ENCODE results near the gene BEAN1. TPM values are rescaled to one million over a fixed set of nuclear protein-coding genes. Genes with fewer than 3 reads are reported as not detected.
A peak's percentile ranks its signal among the peaks of the same experiment; 100 is the strongest.

Gene BEAN1
- total RNA-seq, 4 donors from 2014 or later, result 0.47 to 1.0 (median 0.54) TPM; not detected in 1

- H3K36me3 ChIP-seq, result peaks cover 0 to 46% of the 10 kb centered on the region in 2 donors
- H3K9me3 ChIP-seq, result no peaks in the 10 kb centered on the region
- H3K27me3 ChIP-seq, result no peaks in the 10 kb centered on the region
- no peak for ATAC-seq
- no peak overlapping the region for H3K4me3 ChIP-seq
- WGBS, 2 donors (ENCODE audit: low coverage in 1 of 2), result 38 to 70% methylated on average over 9 to 12 of the region's 12 CpGs
- peak in 3 of 4 experiments; percentile 18 to 35 (median 24) for TF ChIP-seq CTCF (IDR thresholded peaks at IDR 0.05)
- no peak for TF ChIP-seq EP300 (IDR thresholded peaks at IDR 0.05)
- peaks cover 11 to 78% (median 52%) of the 10 kb centered on the region in 3 donors for H3K4me1 ChIP-seq
- H3K27ac ChIP-seq, result peak overlapping the region; percentile 39 to 95 (median 88)
These were observed 88.8 kb downstream of the BEAN1 start for GRCh38 chr16:66515596-66516508.

- TF ChIP-seq POLR2AphosphoS5 (IDR thresholded peaks at IDR 0.05), result no peak
- no peak for TF ChIP-seq POLR2A (IDR thresholded peaks at IDR 0.05)
- TF ChIP-seq CTCF (IDR thresholded peaks at IDR 0.05), result no peak
- Histone ChIP-seq H3K27ac (peak overlapping the region; percentile 39 to 95 (median 88)), H3K27me3 (no peaks in the 10 kb centered on the region), H3K4me3 (no peak overlapping the region), H3K4me1 (peaks cover 11 to 78% (median 49%) of the 10 kb centered on the region in 3 donors), H3K9me3 (no peaks in the 10 kb centered on the region), H3K36me3 (peaks cover 0 to 46% of the 10 kb centered on the region in 2 donors)
- no peak for ATAC-seq
- 14 to 48% methylated on average over 4 of the region's 8 CpGs for WGBS, 2 donors (ENCODE audit: low coverage in 1 of 2)
These were observed 89.4 kb downstream of the BEAN1 start for GRCh38 chr16:66516509-66516807.

GRCh38 chr16:66516808-66517585, 89.9 kb downstream of the BEAN1 start:
- peak overlapping the region in 1 of 2 donors; percentile 16 for H3K4me3 ChIP-seq

GRCh38 chr16:66517586-66518263, 90.6 kb downstream of the BEAN1 start:
- 58 to 71% methylated on average over 2 to 5 of the region's 8 CpGs for WGBS, 2 donors (ENCODE audit: low coverage in 1 of 2)
- Histone ChIP-seq H3K4me1 (peaks cover 7 to 78% (median 44%) of the 10 kb centered on the region in 3 donors), H3K4me3 (peak overlapping the region in 1 of 2 donors; percentile 16), H3K27me3 (no peaks in the 10 kb centered on the region), H3K36me3 (peaks cover 0 to 42% of the 10 kb centered on the region in 2 donors), H3K27ac (peak overlapping the region; percentile 57 to 95 (median 88)), H3K9me3 (no peaks in the 10 kb centered on the region)
- no peak for TF ChIP-seq CTCF (IDR thresholded peaks at IDR 0.05)
- TF ChIP-seq EP300 (IDR thresholded peaks at IDR 0.05), result no peak
- TF ChIP-seq POLR2AphosphoS5 (IDR thresholded peaks at IDR 0.05), result no peak
- no peak for TF ChIP-seq POLR2A (IDR thresholded peaks at IDR 0.05)
- ATAC-seq, result no peak

More at GRCh38 chr16:66516808-66517585, 89.9 kb downstream of the BEAN1 start:
- Histone ChIP-seq H3K27me3 (no peaks in the 10 kb centered on the region), H3K27ac (peak overlapping the region; percentile 57 to 95 (median 88)), H3K4me1 (peaks cover 8 to 78% (median 49%) of the 10 kb centered on the region in 3 donors), H3K9me3 (no peaks in the 10 kb centered on the region), H3K36me3 (peaks cover 0 to 47% of the 10 kb centered on the region in 2 donors)
- ATAC-seq, result peak; percentile 95
- peak; percentile 96 for TF ChIP-seq POLR2AphosphoS5 (IDR thresholded peaks at IDR 0.05)
- peak; percentile 18 to 27 for TF ChIP-seq POLR2A (IDR thresholded peaks at IDR 0.05)
- TF ChIP-seq EP300 (IDR thresholded peaks at IDR 0.05), result no peak
- TF ChIP-seq CTCF (IDR thresholded peaks at IDR 0.05), result no peak
- 15 to 39% methylated on average over 7 of the region's 15 CpGs for WGBS, 2 donors (ENCODE audit: low coverage in 1 of 2)
